Caco-2 (cell line): ENCODE results near the gene B3GAT1. TPM values are rescaled to one million over a fixed set of nuclear protein-coding genes. Genes with fewer than 3 reads are reported as not detected.

Source experiments
- BruUV-seq: library from RNA; stranded (reverse); fragments of 400-500 nt; replicated peaks from 2 replicates; lab custom pipeline; 2021; lab: Mats Ljungman, UMichigan
- CTCF ChIA-PET: fragments of 300-600 bp; sonication (Branson Sonifier 250); formaldehyde crosslinking; loops from one replicate; lab custom pipeline; 2022; ENCODE audit warnings: antibody characterized with exemption; lab: Charles Lee
- POLR2A ChIA-PET: fragments of 300-600 bp; sonication (Branson Sonifier 250); formaldehyde crosslinking; loops from one replicate; lab custom pipeline; 2022; ENCODE audit warnings: antibody characterized with exemption; lab: Charles Lee
- DNase-seq, 2 experiments: peaks; one replicate each; pipeline versions ENCODE4 v3.0.0 to v3.0.0-alpha.2; 2020 to 2022
- H3K27me3 ChIP-seq: replicated peaks from 2 replicates; pipeline ENCODE4 v1.6.0; 2011; ENCODE audit warnings: low read length; ENCODE audit not compliant: control insufficient read depth, insufficient read depth
- H3K36me3 ChIP-seq: 2 replicates; pipeline ENCODE4 v1.5.1; 2011; ENCODE audit warnings: low read length; ENCODE audit not compliant: control insufficient read depth, insufficient read depth
- H3K4me1 ChIP-seq: fragments of 250-450 bp; sonication (Bioruptor Pico); 2 replicates; pipeline ENCODE4 v1.5.1; 2020; ENCODE audit warnings: mild to moderate bottlenecking
- H3K4me3 ChIP-seq: 2 replicates; pipeline ENCODE4 v1.5.1; 2011; ENCODE audit warnings: low read depth, mild to moderate bottlenecking, control low read depth, low read length
- H3K9me3 ChIP-seq: fragments of 250-450 bp; sonication (Bioruptor Pico); 2 replicates; pipeline ENCODE4 v1.5.1; 2020; ENCODE audit warnings: mild to moderate bottlenecking, moderate library complexity
- H3K27ac Mint-ChIP-seq: one replicate; pipeline ENCODE4 v1.8.0; 2022; ENCODE audit warnings: mixed read lengths; ENCODE audit not compliant: unreplicated experiment
- H3K27me3 Mint-ChIP-seq: one replicate; pipeline ENCODE4 v1.8.0; 2022; ENCODE audit warnings: mixed read lengths; ENCODE audit not compliant: insufficient read depth, unreplicated experiment
- H3K36me3 Mint-ChIP-seq: one replicate; pipeline ENCODE4 v1.8.0; 2022; ENCODE audit warnings: mild to moderate bottlenecking, mixed read lengths; ENCODE audit not compliant: insufficient read depth, unreplicated experiment
- H3K4me1 Mint-ChIP-seq: one replicate; pipeline ENCODE4 v1.8.0; 2022; ENCODE audit warnings: low read depth, mixed read lengths; ENCODE audit not compliant: unreplicated experiment
- H3K4me3 Mint-ChIP-seq: one replicate; pipeline ENCODE4 v1.8.0; 2022; ENCODE audit warnings: mild to moderate bottlenecking, moderate library complexity, mixed read lengths; ENCODE audit not compliant: unreplicated experiment
- H3K9me3 Mint-ChIP-seq: one replicate; pipeline ENCODE4 v1.8.0; 2022; ENCODE audit warnings: mixed read lengths; ENCODE audit not compliant: unreplicated experiment
- CTCF ChIP-seq, 2 experiments: fragments of 200-600 bp in 1 of 2; IDR thresholded peaks; 1 replicate in 1 of 2; 2 replicates in 1 of 2; pipeline versions ENCODE4 v1.5.1 to v1.8.0; 2011 to 2022; ENCODE audit warnings: antibody characterized with exemption in 1 of 2, control low read depth in 1 of 2, inconsistent platforms in 1 of 2, low read depth in 1 of 2, low read length in 1 of 2, mild to moderate bottlenecking in 1 of 2, moderate library complexity in 1 of 2; ENCODE audit not compliant: insufficient read depth in 1 of 2, severe bottlenecking in 1 of 2, unreplicated experiment in 1 of 2
- intact Hi-C: fragments of 100-400 bp; cut with micrococcal nuclease; formaldehyde crosslinking; loops from one replicate; pipeline ENCODE4 v1.10.0; 2022; ENCODE audit not compliant: unreplicated experiment
- total RNA-seq: library from RNA; stranded (reverse); gene quantifications from 2 replicates; pipeline ENCODE4 v1.2.3, GENCODE V29; 2022

The B3GAT1 gene
- total RNA-seq, 1 experiment from 2014 or later: 0.11 TPM

- no peaks in the 10 kb centered on the region for H3K36me3 Mint-ChIP-seq
- H3K27me3 Mint-ChIP-seq: peaks cover 15% of the 10 kb centered on the region
- Histone ChIP-seq H3K9me3 (no peaks in the 10 kb centered on the region), H3K36me3 (no peaks in the 10 kb centered on the region), H3K4me1 (no peaks in the 10 kb centered on the region), H3K27me3 (no peaks in the 10 kb centered on the region), H3K4me3 (no peak overlapping the region)
- CTCF ChIA-PET: no interaction called here
- intact Hi-C loops: no loop called here
- DNase-seq: no peak
- H3K9me3 Mint-ChIP-seq: no peaks in the 10 kb centered on the region
- BruUV-seq: no TSS peak
- H3K4me1 Mint-ChIP-seq: no peaks in the 10 kb centered on the region
- TF ChIP-seq CTCF (IDR thresholded peaks at IDR 0.05; ENCODE audit: insufficient read depth in 1 of 2, low read depth in 1 of 2, low read length in 1 of 2, severe bottlenecking in 1 of 2, unreplicated experiment in 1 of 2): no peak
- POLR2A ChIA-PET: no interaction called here
- H3K27ac Mint-ChIP-seq: no peak overlapping the region
- no peak overlapping the region for H3K4me3 Mint-ChIP-seq
These were observed 35.7 kb downstream of the B3GAT1 start for GRCh38 chr11:134376150-134376921.

GRCh38 chr11:134374891-134375550, 37.0 kb downstream of the B3GAT1 start:
- peaks cover 11% of the 10 kb centered on the region for H3K27me3 Mint-ChIP-seq
- intact Hi-C loops: no loop called here
- DNase-seq: no peak
- CTCF ChIA-PET: no interaction called here
- no peak overlapping the region for H3K4me3 ChIP-seq
- H3K4me3 Mint-ChIP-seq: no peak overlapping the region
- no peaks in the 10 kb centered on the region for H3K9me3 ChIP-seq
- BruUV-seq: no TSS peak
- H3K4me1 ChIP-seq: no peaks in the 10 kb centered on the region
- no peaks in the 10 kb centered on the region for H3K9me3 Mint-ChIP-seq
- no peaks in the 10 kb centered on the region for H3K27me3 ChIP-seq
- no peak overlapping the region for H3K27ac Mint-ChIP-seq
- POLR2A ChIA-PET: no interaction called here
- TF ChIP-seq CTCF (IDR thresholded peaks at IDR 0.05; ENCODE audit: insufficient read depth in 1 of 2, low read depth in 1 of 2, low read length in 1 of 2, severe bottlenecking in 1 of 2, unreplicated experiment in 1 of 2): no peak
- no peaks in the 10 kb centered on the region for H3K36me3 ChIP-seq
- no peaks in the 10 kb centered on the region for H3K36me3 Mint-ChIP-seq
- H3K4me1 Mint-ChIP-seq: no peaks in the 10 kb centered on the region

GRCh38 chr11:134374171-134374570, 37.9 kb downstream of the B3GAT1 start:
- no peak for DNase-seq
- Mint-ChIP-seq H3K27me3 (peaks cover 9% of the 10 kb centered on the region), H3K4me3 (no peak overlapping the region), H3K27ac (no peak overlapping the region), H3K36me3 (no peaks in the 10 kb centered on the region), H3K4me1 (no peaks in the 10 kb centered on the region), H3K9me3 (no peaks in the 10 kb centered on the region)
- no peak for TF ChIP-seq CTCF (IDR thresholded peaks at IDR 0.05; ENCODE audit: insufficient read depth in 1 of 2, low read depth in 1 of 2, low read length in 1 of 2, severe bottlenecking in 1 of 2, unreplicated experiment in 1 of 2)
- H3K9me3 ChIP-seq: no peaks in the 10 kb centered on the region
- intact Hi-C loops: no loop called here
- H3K4me1 ChIP-seq: no peaks in the 10 kb centered on the region
- H3K4me3 ChIP-seq: no peak overlapping the region
- no peaks in the 10 kb centered on the region for H3K27me3 ChIP-seq
- H3K36me3 ChIP-seq: no peaks in the 10 kb centered on the region
- BruUV-seq: no TSS peak
- ChIA-PET CTCF (no interaction called here), POLR2A (no interaction called here)
